HCT116 (cell line): ENCODE data around the gene BLNK. TPM values are rescaled to one million over a fixed set of nuclear protein-coding genes. Genes with fewer than 3 reads are reported as not detected.

Experiments used
- ATAC-seq: fragments of 200-7000 bp; cut with Tn5 transposase; 2 replicates; pipeline ENCODE4 v1.9.1; 2020; ENCODE audit warnings: mild to moderate bottlenecking, moderate library complexity
- BruUV-seq: library from RNA; stranded (reverse); fragments of 400-500 nt; replicated peaks from 2 replicates; lab custom pipeline; 2021; lab: Mats Ljungman, UMichigan
- CTCF ChIA-PET: fragments of 300-600 bp; sonication (Branson Sonifier 250); formaldehyde crosslinking; loops from one replicate; lab custom pipeline; 2021; ENCODE audit warnings: antibody characterized with exemption; lab: Charles Lee
- POLR2A ChIA-PET: fragments of 300-600, 350-600 bp; sonication (Branson Sonifier 250); formaldehyde crosslinking; loops from one replicate; lab custom pipeline; 2021; ENCODE audit warnings: antibody characterized with exemption; lab: Charles Lee
- RAD21 ChIA-PET, 2 experiments: fragments of 300-600 bp; sonication (Branson Sonifier 250); formaldehyde crosslinking; loops; one replicate each; lab custom pipeline; 2023; ENCODE audit warnings: low total read pairs in 2 of 2; ENCODE audit not compliant: uncharacterized antibody in 2 of 2, unreplicated experiment in 2 of 2, low non-redundant PET in 1 of 2; lab: Charles Lee
- DNase-seq: peaks from one replicate; pipeline ENCODE4 v3.0.0-alpha.2; 2010; ENCODE audit warnings: low read depth, low spot score
- H2AFZ ChIP-seq: fragments of 200-600 bp; shearing (Covaris generic), sonication (generic); 2 replicates; pipeline ENCODE4 v1.6.1; 2017; ENCODE audit warnings: low read depth, mixed run types, mixed read lengths, antibody characterized with exemption, low read length; ENCODE audit not compliant: poor library complexity, severe bottlenecking
- H3K27ac ChIP-seq: 2 replicates; pipeline ENCODE4 v1.5.1; 2012; ENCODE audit warnings: low read depth, low read length
- H3K27me3 ChIP-seq: fragments of 200-600 bp; sonication (generic); 2 replicates; pipeline ENCODE4 v1.6.1; 2016; ENCODE audit warnings: mixed run types, low read length, mixed read lengths; ENCODE audit not compliant: insufficient read depth
- H3K36me3 ChIP-seq, 2 experiments: fragments of 200-500 bp in 1 of 2; fragments of 200-600 bp in 1 of 2; sonication (Bioruptor generic) in 1 of 2; sonication (generic) in 1 of 2; 2 replicates each; pipeline versions ENCODE4 v1.5.1 to v1.6.1; 2014 to 2016; ENCODE audit warnings: low read length in 2 of 2, inconsistent platforms in 1 of 2, mixed read lengths in 1 of 2, mixed run types in 1 of 2; ENCODE audit not compliant: insufficient read depth in 2 of 2, control insufficient read depth in 1 of 2
- H3K4me1 ChIP-seq, 2 experiments: fragments of 200-600 bp in 1 of 2; sonication (generic) in 1 of 2; 2 replicates each; pipeline versions ENCODE4 v1.5.1 to v1.6.1; 2012 to 2017; ENCODE audit warnings: low read length in 2 of 2, inconsistent platforms in 1 of 2, mild to moderate bottlenecking in 1 of 2, mixed read lengths in 1 of 2, mixed run types in 1 of 2, moderate library complexity in 1 of 2; ENCODE audit not compliant: insufficient read depth in 2 of 2, control insufficient read depth in 1 of 2
- H3K4me2 ChIP-seq: fragments of 200-600 bp; sonication (generic); 2 replicates; pipeline ENCODE4 v1.6.1; 2017; ENCODE audit warnings: mixed run types, low read length, mixed read lengths
- H3K4me3 ChIP-seq, 2 experiments: fragments of 200-600 bp in 1 of 2; sonication (generic) in 1 of 2; replicated peaks in 1 of 2; 2 replicates each; pipeline ENCODE4 v1.5.1; 2011 to 2016; ENCODE audit warnings: low read length in 2 of 2, control low read depth in 1 of 2, low read depth in 1 of 2, mild to moderate bottlenecking in 1 of 2, mixed read lengths in 1 of 2, mixed run types in 1 of 2
- H3K79me2 ChIP-seq: fragments of 200-600 bp; sonication (generic); 2 replicates; pipeline ENCODE4 v1.6.1; 2017; ENCODE audit warnings: mild to moderate bottlenecking, mixed run types, low read length, moderate library complexity, mixed read lengths; ENCODE audit not compliant: insufficient read depth
- H3K9ac ChIP-seq: fragments of 200-600 bp; sonication (generic); 2 replicates; pipeline ENCODE4 v1.6.1; 2016; ENCODE audit warnings: low read length, mixed read lengths
- H3K9me2 ChIP-seq: fragments of 200-600 bp; sonication (generic), shearing (Covaris generic); 2 replicates; pipeline ENCODE4 v1.6.1; 2017; ENCODE audit warnings: mixed run types, mild to moderate bottlenecking, moderate library complexity; ENCODE audit not compliant: insufficient read depth
- H3K9me3 ChIP-seq, 2 experiments: fragments of 200-500 bp in 1 of 2; fragments of 200-600 bp in 1 of 2; sonication (Bioruptor generic) in 1 of 2; sonication (generic) in 1 of 2; 2 replicates each; pipeline ENCODE4 v1.6.1; 2014 to 2017; ENCODE audit warnings: low read length in 2 of 2, mixed read lengths in 2 of 2, inconsistent platforms in 1 of 2, low read depth in 1 of 2, mild to moderate bottlenecking in 1 of 2, mixed run types in 1 of 2, moderate library complexity in 1 of 2; ENCODE audit not compliant: control insufficient read depth in 1 of 2, insufficient read depth in 1 of 2
- H4K20me1 ChIP-seq: fragments of 200-600 bp; sonication (generic), shearing (Covaris generic); 2 replicates; pipeline ENCODE4 v1.6.1; 2017; ENCODE audit warnings: mixed run types, mild to moderate bottlenecking, moderate library complexity; ENCODE audit not compliant: insufficient read depth
- CTCF ChIP-seq, 3 experiments: fragments of 200-600 bp in 1 of 3; sonication (generic) in 1 of 3; IDR thresholded peaks in 2 of 3; conservative IDR thresholded peaks in 1 of 3; 2 replicates each; pipeline ENCODE4 v1.5.1; 2012 to 2017; ENCODE audit warnings: low read depth in 2 of 3, low read length in 2 of 3, antibody characterized with exemption in 1 of 3, borderline replicate concordance in 1 of 3, control low read depth in 1 of 3, mild to moderate bottlenecking in 1 of 3, mixed read lengths in 1 of 3, mixed run types in 1 of 3, moderate library complexity in 1 of 3; ENCODE audit not compliant: insufficient read depth in 1 of 3
- FOSL1 ChIP-seq: IDR thresholded peaks from 2 replicates; pipeline ENCODE4 v1.6.1; 2012; ENCODE audit warnings: low read depth
- MAX ChIP-seq: IDR thresholded peaks from 2 replicates; pipeline ENCODE4 v1.6.1; 2012
- SRF ChIP-seq: IDR thresholded peaks from 2 replicates; pipeline ENCODE4 v1.6.1; 2012; ENCODE audit warnings: low read depth
- YY1 ChIP-seq: IDR thresholded peaks from 2 replicates; pipeline ENCODE4 v1.6.1; 2011; ENCODE audit warnings: low read length, low read depth, moderate library complexity, mild to moderate bottlenecking; ENCODE audit not compliant: insufficient replicate concordance; ENCODE audit errors: extremely low read depth
- ZFX ChIP-seq: fragments of 450-650 bp; IDR thresholded peaks from 2 replicates; pipeline ENCODE4 v1.6.1; 2017
- intact Hi-C: fragments of 100-400 bp; cut with micrococcal nuclease; formaldehyde crosslinking; loops from 2 replicates; pipeline ENCODE4 v1.10.0; 2022
- total RNA-seq: library from RNA; stranded (reverse); gene quantifications from one replicate; pipeline ENCODE4 v1.2.1, GENCODE V29; 2021; ENCODE audit not compliant: unreplicated experiment

Gene BLNK
- total RNA-seq, 1 experiment from 2014 or later: 0.59 TPM

GRCh38 chr10:96301616-96302015 is 30.2 kb upstream of the BLNK start:
- RAD21 ChIA-PET: no interaction called here
- CTCF ChIA-PET: interaction anchor here (1.2 to 1.4 kb wide), 2 partner anchors 9 to 33 kb away, joined by 3 read pairs; no protein-coding TSS in a partner anchor
- peaks cover 35% of the 10 kb centered on the region for H3K27me3 ChIP-seq

More at GRCh38 chr10:96301616-96302015, 30.2 kb upstream of the BLNK start:
- no peaks in the 10 kb centered on the region for H3K4me1 ChIP-seq
- no peaks in the 10 kb centered on the region for H3K9me2 ChIP-seq
- no peak overlapping the region for H2AFZ ChIP-seq
- no peak overlapping the region for H3K4me2 ChIP-seq
- H3K4me3 ChIP-seq: no peak overlapping the region
- no peak for DNase-seq
- POLR2A ChIA-PET: no interaction called here
- intact Hi-C loops: no loop called here
- H3K9me3 ChIP-seq: no peaks in the 10 kb centered on the region
- TF ChIP-seq ZFX: no peak
- TF ChIP-seq MAX: no peak
- TF ChIP-seq YY1: no peak
- no peak for TF ChIP-seq FOSL1
- no peak for TF ChIP-seq SRF
- TF ChIP-seq CTCF (IDR thresholded peaks at IDR 0.05 in 2 of 3, conservative IDR thresholded peaks at IDR 0.05 in 1 of 3; ENCODE audit: borderline replicate concordance in 1 of 3, insufficient read depth in 1 of 3, low read depth in 2 of 3, low read length in 2 of 3): no peak
- no peak overlapping the region for H3K9ac ChIP-seq
- no TSS peak for BruUV-seq
- no peak overlapping the region for H3K27ac ChIP-seq
- ATAC-seq: no peak
- H3K79me2 ChIP-seq: no peaks in the 10 kb centered on the region
- H4K20me1 ChIP-seq: no peaks in the 10 kb centered on the region
- no peaks in the 10 kb centered on the region for H3K36me3 ChIP-seq
